Stimulated activated CD4-positive, alpha-beta T cell treated with anti-CD3 and anti-CD28 coated beads, Interleukin-1b, Interleukin-23, amount 100 ng/mL, for 4 hours (primary cell): Measurements from ENCODE around the gene ERBB4.

Experiments used
- DNase-seq, 2 donors: peaks; one replicate each; pipeline ENCODE4 v3.0.0-alpha.2; 2020; ENCODE audit warnings: low read depth in 2 of 2

Gene ERBB4

GRCh38 chr2:212364112-212364985 lies 174.3 kb downstream of the ERBB4 start:
- DNase-seq: no peak

- no peak for DNase-seq
These were observed 177.3 kb downstream of the ERBB4 start for GRCh38 chr2:212361174-212361756.

- no peak for DNase-seq
These were observed 178.5 kb downstream of the ERBB4 start for GRCh38 chr2:212360068-212360460.

GRCh38 chr2:212359425-212360067 lies 179.1 kb downstream of the ERBB4 start:
- no peak for DNase-seq

- no peak for DNase-seq
These were observed 181.0 kb downstream of the ERBB4 start for GRCh38 chr2:212357606-212358005.

GRCh38 chr2:212354382-212354781 lies 184.2 kb downstream of the ERBB4 start:
- DNase-seq: no peak

- DNase-seq: no peak
These were observed 190.1 kb downstream of the ERBB4 start for GRCh38 chr2:212348501-212348900.

- no peak for DNase-seq
These were observed 191.7 kb downstream of the ERBB4 start for GRCh38 chr2:212346865-212347264.

GRCh38 chr2:212345966-212346365 lies 192.6 kb downstream of the ERBB4 start:
- no peak for DNase-seq

- no peak for DNase-seq
These were observed 194.5 kb downstream of the ERBB4 start for GRCh38 chr2:212344131-212344530.

GRCh38 chr2:212343167-212343566 lies 195.4 kb downstream of the ERBB4 start:
- no peak for DNase-seq

- DNase-seq: no peak
These were observed 200.9 kb downstream of the ERBB4 start for GRCh38 chr2:212337486-212338343.

GRCh38 chr2:212337036-212337435 lies 201.6 kb downstream of the ERBB4 start:
- no peak for DNase-seq

GRCh38 chr2:212330263-212330662 lies 208.3 kb downstream of the ERBB4 start:
- DNase-seq: no peak

- no peak for DNase-seq
These were observed 209.7 kb downstream of the ERBB4 start for GRCh38 chr2:212328712-212329496.

GRCh38 chr2:212328136-212328535 lies 210.5 kb downstream of the ERBB4 start:
- DNase-seq: no peak

GRCh38 chr2:212327171-212327809 lies 211.3 kb downstream of the ERBB4 start:
- DNase-seq: no peak

GRCh38 chr2:212318636-212319035 lies 220.0 kb downstream of the ERBB4 start:
- no peak for DNase-seq

- DNase-seq: no peak
These were observed 223.9 kb downstream of the ERBB4 start for GRCh38 chr2:212314680-212315079.

- no peak for DNase-seq
These were observed 226.7 kb downstream of the ERBB4 start for GRCh38 chr2:212311807-212312404.
